Adipose tissue (tissue), 3 donors: ENCODE measurements around the gene ZNF792. TPM values are rescaled to one million over a fixed set of nuclear protein-coding genes. Genes with fewer than 3 reads are reported as not detected.
"Not testable (repeated sequence)": the region's sequence is repeated elsewhere in the genome, so short reads cannot be mapped to it uniquely, and the experiment has no call there.

Experiments used
- H3K27ac ChIP-seq: one replicate; pipeline ENCODE4 v1.5.1; 2013; ENCODE audit warnings: low read depth, low read length
- WGBS, 3 donors: extraction: QIAGEN DNeasy Blood & Tissue Kit; methylation state at CpG; one replicate each; pipeline ENCODE4 v1.1.7; 2013; 5-methylcytosine and 5-hydroxymethylcytosine counted together
- polyA plus RNA-seq, 3 donors: library from polyadenylated mRNA; stranded (reverse); fragments of 200-250 nt; gene quantifications; one replicate each; pipeline ENCODE4 v1.2.3, GENCODE V29; 2013
- donor health status: healthy with polysubstance abuse.
- donor health status: Bipolar disorder and iron deficiency.
- donor health status: healthy.

ZNF792 gene
- polyA plus RNA-seq, 3 donors: 1.5 to 2.7 (median 1.9) TPM

DNA sequence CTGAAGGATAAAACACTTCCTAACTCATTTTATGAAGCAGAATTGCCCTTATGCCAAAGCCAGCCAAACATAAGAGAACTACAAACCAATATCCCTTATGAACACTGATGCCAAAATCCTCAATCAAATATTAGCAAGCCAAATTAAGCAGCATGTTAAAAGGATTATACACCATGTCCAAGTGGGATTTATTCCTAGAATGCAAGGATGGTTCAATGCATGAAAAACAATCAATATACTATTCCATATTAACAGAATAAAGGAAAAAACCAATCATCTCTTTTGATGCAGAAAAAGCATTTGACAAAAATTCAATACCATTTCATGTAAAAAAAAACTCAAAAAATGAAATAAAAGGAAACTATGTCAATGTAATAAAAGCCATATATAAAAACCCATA lies 10.9 kb downstream of the ZNF792 start:
- H3K27ac ChIP-seq: no peak overlapping the region

DNA sequence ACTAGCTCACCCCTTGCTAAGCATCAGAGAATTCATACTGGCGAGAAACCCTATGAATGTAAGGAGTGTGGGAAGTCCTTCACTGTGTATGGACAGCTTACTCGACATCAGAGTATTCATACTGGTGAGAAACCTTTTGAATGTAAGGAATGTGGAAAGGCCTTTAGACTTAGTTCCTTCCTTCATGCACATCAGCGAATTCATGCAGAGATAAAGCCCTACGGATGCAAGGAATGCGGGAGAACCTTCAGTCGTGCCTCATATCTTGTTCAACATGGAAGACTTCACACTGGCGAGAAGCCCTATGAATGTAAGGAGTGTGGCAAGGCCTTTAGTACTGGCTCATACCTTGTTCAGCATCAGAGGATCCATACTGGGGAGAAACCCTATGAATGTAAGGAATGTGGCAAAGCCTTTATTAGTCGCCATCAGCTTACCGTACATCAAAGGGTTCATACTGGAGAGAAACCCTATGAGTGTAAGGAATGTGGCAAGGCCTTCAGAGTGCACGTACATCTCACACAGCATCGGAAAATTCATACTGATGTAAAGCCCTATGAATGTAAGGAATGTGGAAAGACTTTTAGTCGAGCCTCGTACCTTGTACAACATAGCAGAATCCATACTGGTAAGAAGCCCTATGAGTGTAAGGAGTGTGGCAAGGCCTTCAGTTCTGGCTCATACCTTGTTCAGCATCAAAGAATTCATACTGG lies 20.0 kb downstream of the ZNF792 start:
- WGBS, 3 donors: 96 to 98% (median 97%) methylated on average over 13 of the region's 13 CpGs
- no peak overlapping the region for H3K27ac ChIP-seq

DNA sequence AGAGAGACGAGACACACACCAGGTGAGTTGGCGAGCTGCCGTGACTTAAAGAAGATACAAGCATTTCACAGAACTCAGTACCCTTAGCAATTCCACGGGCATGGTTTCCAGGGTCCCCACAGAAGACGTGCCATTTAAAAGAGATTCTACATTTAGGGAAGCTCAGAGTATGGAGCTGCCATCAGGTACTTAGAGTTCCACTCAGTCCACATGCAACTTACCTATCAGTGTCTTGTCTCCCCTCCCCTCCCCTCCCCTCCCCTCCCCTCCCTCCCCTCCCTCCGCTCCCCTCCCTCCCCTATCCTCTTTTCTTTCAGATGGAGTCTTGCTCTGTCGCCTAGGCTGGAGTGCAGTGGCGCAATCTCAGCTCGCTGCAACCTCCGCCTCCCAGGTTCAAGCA lies 25.1 kb downstream of the ZNF792 start:
- 83 to 91% (median 88%) methylated on average over 8 to 9 of the region's 10 CpGs for WGBS, 3 donors
- H3K27ac ChIP-seq: no peak overlapping the region

DNA sequence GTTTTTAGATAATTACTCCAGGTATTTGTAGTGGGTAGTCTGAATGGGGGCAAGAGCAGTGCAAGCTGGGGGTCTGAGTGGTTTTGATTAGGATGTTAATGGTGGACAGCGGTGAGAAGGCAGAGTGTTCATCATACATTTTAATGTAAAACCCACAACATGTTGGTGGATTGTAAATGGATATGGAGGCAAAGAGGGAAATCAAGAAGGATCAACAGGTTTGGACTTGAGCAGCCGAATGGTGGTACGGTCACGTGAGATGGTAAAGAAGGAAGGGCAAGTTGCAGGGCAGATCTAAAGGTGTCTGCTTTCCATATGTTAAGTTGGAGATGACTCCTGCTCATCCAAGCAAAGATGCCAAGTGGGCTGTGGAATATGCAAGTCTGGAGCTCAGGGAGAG lies 27.8 kb downstream of the ZNF792 start:
- WGBS, 3 donors: 98 to 99% (median 99%) methylated on average over 4 of the region's 4 CpGs
- no peak overlapping the region for H3K27ac ChIP-seq

DNA sequence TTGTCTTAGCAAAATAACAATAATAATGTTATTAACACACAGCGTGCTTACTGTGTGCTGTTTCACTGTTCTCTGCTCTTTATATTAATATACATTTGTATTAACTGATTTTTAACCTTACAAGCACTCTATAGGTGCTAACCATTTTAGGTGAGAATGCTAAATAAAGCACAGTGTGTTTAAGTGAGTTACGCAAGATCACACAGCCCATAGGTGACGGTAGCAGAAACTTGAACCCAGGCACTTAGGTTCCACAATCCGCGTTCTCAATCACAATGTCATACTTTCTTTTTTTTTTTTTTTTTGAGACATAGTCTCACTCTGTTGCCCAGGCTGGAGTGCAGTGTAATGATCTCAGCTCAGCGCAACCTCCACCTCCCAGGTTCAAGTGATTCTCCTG lies 31.5 kb downstream of the ZNF792 start:
- WGBS, 3 donors: 87 to 98% (median 97%) methylated on average over 6 of the region's 6 CpGs
- no peak overlapping the region for H3K27ac ChIP-seq

DNA sequence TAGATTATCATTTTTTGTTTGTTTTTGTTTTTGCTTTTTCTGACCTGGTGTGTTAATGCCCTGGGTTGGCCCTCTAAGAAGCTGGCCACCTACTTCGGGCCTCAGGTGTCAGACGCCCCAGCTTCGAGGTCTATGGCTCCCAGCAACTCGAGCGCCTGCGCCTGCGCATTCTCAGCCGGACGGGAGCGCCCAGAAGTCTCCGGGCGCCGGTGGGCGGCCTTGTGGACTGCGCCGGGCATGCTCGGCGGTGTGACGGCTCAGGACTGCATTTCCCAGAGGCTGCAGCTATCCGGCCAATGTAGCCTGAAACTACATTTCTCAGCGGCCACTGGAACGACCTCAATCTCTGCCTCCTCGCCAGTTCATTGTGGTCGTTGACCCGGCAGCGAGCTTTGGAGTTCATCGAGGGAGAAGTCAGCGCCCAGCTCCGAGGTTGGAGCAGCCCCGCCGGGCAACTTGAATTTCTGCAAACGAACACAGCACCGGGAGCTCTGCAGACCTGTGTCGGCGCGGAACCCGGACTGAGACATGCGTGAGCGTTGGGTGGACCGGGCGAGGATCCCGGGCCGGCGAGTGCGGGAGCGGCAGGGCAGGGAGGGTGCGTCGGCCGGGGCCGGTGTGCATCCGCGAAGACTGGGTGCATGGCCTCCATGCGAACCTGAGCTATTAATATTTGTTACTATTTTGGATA lies 37.2 kb downstream of the ZNF792 start, which contains the start of gene ZNF30:
ZNF30 (plus strand) TSS at position 219 of the 691 bp plus-strand sequence. CDS start 3,045 bp downstream, outside the sequence.
- WGBS, 3 donors: 0 to 1% (median 1%) methylated on average over 53 of the region's 53 CpGs
- no peak within 1 kb of the TSS for H3K27ac ChIP-seq

DNA sequence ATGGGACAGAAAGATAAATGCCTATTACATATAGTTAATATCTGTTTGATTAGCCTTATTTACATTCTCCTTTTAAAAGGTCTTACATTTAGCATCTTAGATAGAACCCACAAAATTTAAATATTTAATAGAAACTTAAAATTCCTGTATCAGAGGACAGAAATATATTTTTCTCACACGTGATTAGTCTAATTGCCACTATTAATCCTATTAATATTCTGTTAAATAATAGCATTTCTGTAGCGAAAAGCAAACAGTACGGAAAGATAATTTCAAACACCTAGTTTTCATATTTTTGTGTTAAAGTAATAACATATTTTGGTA lies 37.7 kb downstream of the ZNF792 start:
- 69 to 73% (median 71%) methylated on average over 3 of the region's 3 CpGs for WGBS, 3 donors
- no peak overlapping the region for H3K27ac ChIP-seq

DNA sequence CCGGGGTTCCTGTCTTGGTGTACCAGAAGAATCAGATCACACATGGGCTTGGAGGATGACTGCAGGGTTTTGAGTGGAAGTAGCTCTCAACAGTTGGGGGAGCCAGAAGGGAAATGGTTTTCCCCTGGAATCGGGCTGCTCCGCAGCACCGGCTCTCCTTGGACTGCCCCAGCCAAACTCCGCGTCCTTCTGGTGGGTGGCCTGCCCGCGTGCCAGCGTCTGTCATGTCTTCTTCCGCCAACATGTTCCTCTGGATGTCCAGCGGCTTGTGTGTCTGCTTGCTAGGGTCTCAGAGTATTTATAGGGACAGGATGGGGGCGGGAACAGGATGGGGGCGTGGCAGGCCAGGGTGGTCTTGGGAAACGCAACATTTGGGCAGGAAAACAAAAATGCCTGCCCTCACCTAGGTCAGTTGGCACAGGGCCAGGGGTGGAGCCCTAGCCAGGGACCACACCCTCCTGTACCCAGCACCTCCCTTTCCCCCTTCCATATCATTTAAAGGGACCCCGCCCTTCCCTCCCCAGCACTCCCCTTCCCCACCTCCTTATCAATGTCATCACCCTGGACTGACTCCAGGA lies 38.7 kb downstream of the ZNF792 start:
- WGBS, 3 donors: 79 to 94% (median 92%) methylated on average over 14 to 15 of the region's 15 CpGs
- H3K27ac ChIP-seq: no peak overlapping the region

DNA sequence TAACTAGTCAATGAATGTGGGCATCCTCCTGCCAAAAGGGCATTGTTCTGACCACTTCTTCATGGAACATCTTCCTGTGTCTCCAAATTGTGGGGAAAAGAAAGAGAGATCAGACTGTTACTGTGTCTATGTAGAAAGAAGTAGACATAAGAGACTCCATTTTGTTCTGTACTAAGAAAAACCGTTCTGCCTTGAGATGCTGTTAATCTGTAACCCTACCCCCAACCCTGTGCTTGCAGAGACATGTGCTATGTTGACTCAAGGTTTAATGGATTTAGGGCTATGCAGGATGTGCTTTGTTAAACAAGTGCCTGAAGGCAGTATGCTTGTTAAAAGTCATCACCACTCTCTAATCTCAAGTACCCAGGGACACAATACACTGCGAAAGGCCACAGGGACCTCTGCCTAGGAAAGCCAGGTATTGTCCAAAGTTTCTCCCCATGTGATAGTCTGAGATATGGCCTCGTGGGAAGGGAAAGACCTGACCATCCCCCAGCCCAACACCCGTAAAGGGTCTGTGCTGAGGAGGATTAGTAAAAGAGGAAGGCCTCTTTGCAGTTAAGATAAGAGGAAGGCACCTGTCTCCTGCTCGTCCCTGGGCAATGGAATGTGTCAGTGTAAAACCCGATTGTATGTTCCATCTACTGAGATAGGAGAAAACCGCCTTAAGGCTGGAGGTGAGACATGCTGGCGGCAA lies 43.8 kb downstream of the ZNF792 start:
- WGBS, 3 donors: 74 to 79% (median 76%) methylated on average over 8 of the region's 8 CpGs

DNA sequence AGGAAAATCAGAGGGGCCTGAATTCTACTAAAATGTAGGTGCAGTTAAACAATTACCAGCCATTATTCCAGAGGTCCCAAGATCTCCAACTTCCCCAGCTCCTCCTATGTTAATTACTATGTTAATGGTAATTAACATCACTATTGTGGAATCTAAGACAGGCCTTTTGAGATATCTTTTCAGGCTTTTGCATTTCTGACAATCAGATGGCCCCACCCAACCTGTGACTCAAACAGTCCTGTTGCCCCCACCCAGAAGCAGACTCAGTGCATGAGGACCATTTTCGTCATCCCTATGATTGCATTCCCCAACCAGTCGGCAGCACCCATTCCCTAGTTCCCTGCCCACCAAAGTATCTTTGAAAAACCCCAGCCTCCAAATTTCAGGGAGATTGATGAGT lies 45.8 kb downstream of the ZNF792 start:
- H3K27ac ChIP-seq: no peak overlapping the region
- 80 to 91% (median 89%) methylated on average over 2 of the region's 2 CpGs for WGBS, 3 donors

More for the DNA sequence above, 43.8 kb downstream of the ZNF792 start:
- H3K27ac ChIP-seq: not testable (repeated sequence)

DNA sequence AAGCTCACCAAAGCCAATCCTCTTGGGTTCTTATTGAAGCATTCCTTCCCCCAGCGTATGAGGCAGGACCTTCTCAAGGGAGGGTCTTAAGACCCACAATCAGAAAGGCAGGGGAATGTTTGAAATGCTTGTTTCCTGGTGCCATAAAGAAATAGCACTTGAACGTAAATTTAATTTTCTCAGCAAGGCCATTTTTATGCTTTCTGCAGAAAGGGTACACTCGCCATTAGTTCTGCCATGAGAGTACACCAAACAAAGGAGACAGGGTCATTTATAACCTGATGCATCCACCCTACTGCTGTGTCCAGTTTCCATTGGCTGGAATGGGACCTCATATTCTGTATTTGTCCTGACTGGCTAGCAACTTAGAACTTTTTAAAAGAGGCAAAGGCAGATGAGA lies 46.9 kb downstream of the ZNF792 start:
- WGBS, 3 donors: 89% methylated on average over 3 of the region's 3 CpGs
- not testable (repeated sequence) for H3K27ac ChIP-seq

DNA sequence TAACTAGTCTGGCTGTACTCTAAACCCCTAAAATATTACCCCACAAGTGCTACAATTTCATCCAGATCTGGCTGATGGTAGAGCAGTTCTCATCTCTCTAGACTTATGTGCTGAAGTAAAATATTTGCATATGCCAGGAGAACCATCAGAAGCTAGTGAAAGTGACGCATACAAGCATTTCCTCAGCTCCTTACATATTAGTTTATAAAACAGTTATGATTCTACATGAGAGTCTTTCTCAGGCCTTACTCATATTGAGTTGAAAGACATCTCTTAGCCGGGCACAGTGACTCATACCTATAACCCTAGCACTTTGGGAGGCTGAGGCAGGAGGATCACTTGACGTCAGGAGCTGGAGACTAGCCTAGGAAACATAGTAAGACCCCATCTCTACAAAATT lies 53.3 kb downstream of the ZNF792 start:
- 87 to 96% (median 88%) methylated on average over 3 of the region's 3 CpGs for WGBS, 3 donors

More for the DNA sequence above, 53.3 kb downstream of the ZNF792 start:
- H3K27ac ChIP-seq: no peak overlapping the region

Other genes with a start within 250 kb of the ZNF792 start
- gene ZNF181, start 230.0 kb downstream of the ZNF792 start, polyA plus RNA-seq: 1 to 10 TPM; 8.0 to 9.9 (median 8.8) TPM
- 1 to 10 TPM; 2.9 to 6.0 (median 3.2) TPM for gene ZNF599, start 191.0 kb downstream of the ZNF792 start, polyA plus RNA-seq
- 1 to 10 TPM in 2 of 3 donors, under 1 TPM in 1; 0.76 to 1.7 (median 1.4) TPM for gene ZNF30, start 37.3 kb downstream of the ZNF792 start, polyA plus RNA-seq
- gene GRAMD1A, start 36.1 kb upstream of the ZNF792 start, polyA plus RNA-seq: 10 to 100 TPM; 72.1 to 85.9 (median 73.7) TPM
- gene SCN1B, start 66.2 kb upstream of the ZNF792 start, polyA plus RNA-seq: 10 to 100 TPM in 1 of 3 donors, 1 to 10 TPM in 2; 5.2 to 22.5 (median 7.9) TPM
- 100 to 1,000 TPM in 1 of 3 donors, 1 to 10 TPM in 2; 1.5 to 141 (median 5.4) TPM for gene HPN, start 77.5 kb upstream of the ZNF792 start, polyA plus RNA-seq
- gene FXYD3, start 151.6 kb upstream of the ZNF792 start, polyA plus RNA-seq: 10 to 100 TPM in 2 of 3 donors, 1 to 10 TPM in 1; 8.0 to 39.4 (median 33.6) TPM
- gene LGI4, start 170.8 kb upstream of the ZNF792 start, polyA plus RNA-seq: 10 to 100 TPM in 2 of 3 donors, 1 to 10 TPM in 1; 3.7 to 34.8 (median 20.6) TPM
- 100 to 1,000 TPM in 1 of 3 donors, 10 to 100 TPM in 1, 1 to 10 TPM in 1; 3.5 to 126 (median 45.3) TPM for gene FXYD1, start 174.6 kb upstream of the ZNF792 start, polyA plus RNA-seq
- gene FXYD7, start 179.0 kb upstream of the ZNF792 start, polyA plus RNA-seq: 1 to 10 TPM in 1 of 3 donors, under 1 TPM in 2; 0.12 to 2.4 (median 0.45) TPM
- 100 to 1,000 TPM in 1 of 3 donors, 10 to 100 TPM in 2; 16.0 to 167 (median 93.9) TPM for gene FXYD5, start 190.5 kb upstream of the ZNF792 start, polyA plus RNA-seq